Measurements from ENCODE around the gene SHB. TPM values are rescaled to one million over a fixed set of nuclear protein-coding genes. Genes with fewer than 3 reads are reported as not detected.

SHB gene
- total and polyA plus RNA-seq, 2 of the 13 experiments (the other 11 are each of a cell fraction or from before 2014, with no cell fraction given), result 19.4 to 20.7 TPM

GRCh38 chr9:37903647-37904444 lies 165.2 kb downstream of the SHB start, which contains the start of gene SLC25A51 (continued):
- TF ChIP-seq E2F1 (CRISPR knock-in tag; IDR thresholded peaks at IDR 0.05) (peak; percentile 43; the same call in 1 of the 2 replicates), FOXO1 (CRISPR knock-in tag; IDR thresholded peaks at IDR 0.05) (peak; percentile 87), ZBTB8A (CRISPR knock-in tag; IDR thresholded peaks at IDR 0.05; ENCODE audit: borderline replicate concordance, low read depth) (0 out of 2 replicates have a peak, but pooled peaks have one; percentile 69), ZKSCAN1 (IDR thresholded peaks at IDR 0.05; ENCODE audit: low read length) (no peak; the same call in 1 of the 2 replicates), TSC22D2 (CRISPR knock-in tag; IDR thresholded peaks at IDR 0.05; ENCODE audit: borderline replicate concordance) (peak; percentile 95; the same call in 1 of the 2 replicates), HMG20B (CRISPR knock-in tag; conservative IDR thresholded peaks at IDR 0.05) (peak; percentile 78; the same call in 1 of the 2 replicates), ZNF44 (CRISPR knock-in tag; IDR thresholded peaks at IDR 0.05) (peak; percentile 80; the same call in 1 of the 2 replicates), ZNF230 (CRISPR knock-in tag; IDR thresholded peaks at IDR 0.05) (peak; percentile 71; the same call in 1 of the 2 replicates), TCF7L2 (IDR thresholded peaks at IDR 0.05; ENCODE audit: low read depth, low read length) (no peak), TOE1 (CRISPR knock-in tag; IDR thresholded peaks at IDR 0.05) (0 out of 2 replicates have a peak, but pooled peaks have one; percentile 60), PRPF4 (IDR thresholded peaks at IDR 0.05; ENCODE audit: low read depth, low read length, poor library complexity, severe bottlenecking) (no peak), FOXP1 (IDR thresholded peaks at IDR 0.05) (no peak), FOXP1 (CRISPR knock-in tag; IDR thresholded peaks at IDR 0.05) (no peak), ZSCAN21 (CRISPR knock-in tag; IDR thresholded peaks at IDR 0.05; ENCODE audit: borderline replicate concordance) (peak; percentile 88; the same call in 1 of the 2 replicates), ZNF18 (CRISPR knock-in tag; IDR thresholded peaks at IDR 0.05; ENCODE audit: insufficient replicate concordance) (no peak), ZFY (CRISPR knock-in tag; IDR thresholded peaks at IDR 0.05) (peak; percentile 93), GFI1 (CRISPR knock-in tag; IDR thresholded peaks at IDR 0.05; ENCODE audit: borderline replicate concordance) (peak; percentile 34; the same call in 1 of the 2 replicates), SNAI1 (CRISPR knock-in tag; IDR thresholded peaks at IDR 0.05; ENCODE audit: borderline replicate concordance) (peak; percentile 73; the same call in 1 of the 2 replicates), ETV5 (CRISPR knock-in tag; IDR thresholded peaks at IDR 0.05; ENCODE audit: borderline replicate concordance) (peak; percentile 65), WIZ (CRISPR knock-in tag; IDR thresholded peaks at IDR 0.05) (0 out of 2 replicates have a peak, but pooled peaks have one; percentile 28), BRF2 (CRISPR knock-in tag; IDR thresholded peaks at IDR 0.05) (peak; percentile 87)
- TF ChIP-seq, protein P1, sequence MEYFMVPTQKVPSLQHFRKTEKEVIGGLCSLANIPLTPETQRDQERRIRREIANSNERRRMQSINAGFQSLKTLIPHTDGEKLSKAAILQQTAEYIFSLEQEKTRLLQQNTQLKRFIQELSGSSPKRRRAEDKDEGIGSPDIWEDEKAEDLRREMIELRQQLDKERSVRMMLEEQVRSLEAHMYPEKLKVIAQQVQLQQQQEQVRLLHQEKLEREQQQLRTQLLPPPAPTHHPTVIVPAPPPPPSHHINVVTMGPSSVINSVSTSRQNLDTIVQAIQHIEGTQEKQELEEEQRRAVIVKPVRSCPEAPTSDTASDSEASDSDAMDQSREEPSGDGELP (IDR thresholded peaks at IDR 0.05; ENCODE audit: borderline replicate concordance, low read depth), result peak; percentile 70; the same call in 1 of the 2 replicates
- TF ChIP-seq, protein P2, sequence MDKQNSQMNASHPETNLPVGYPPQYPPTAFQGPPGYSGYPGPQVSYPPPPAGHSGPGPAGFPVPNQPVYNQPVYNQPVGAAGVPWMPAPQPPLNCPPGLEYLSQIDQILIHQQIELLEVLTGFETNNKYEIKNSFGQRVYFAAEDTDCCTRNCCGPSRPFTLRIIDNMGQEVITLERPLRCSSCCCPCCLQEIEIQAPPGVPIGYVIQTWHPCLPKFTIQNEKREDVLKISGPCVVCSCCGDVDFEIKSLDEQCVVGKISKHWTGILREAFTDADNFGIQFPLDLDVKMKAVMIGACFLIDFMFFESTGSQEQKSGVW (CRISPR knock-in tag; IDR thresholded peaks at IDR 0.05; ENCODE audit: borderline replicate concordance), result no peak; the same call in 1 of the 2 replicates

Measured in HepG2 (cell line).